22Rv1 (cell line): ENCODE data around the gene MKKS.

Experiments
- H3K27ac ChIP-seq: fragments of 450-650 bp; 2 replicates; pipeline ENCODE4 v1.5.1; 2017
- ZFX ChIP-seq: fragments of 450-650 bp; IDR thresholded peaks from 2 replicates; pipeline ENCODE4 v1.6.1; 2017; ENCODE audit warnings: antibody characterized with exemption, borderline replicate concordance
- TF ChIP-seq, protein P1 (sequence below): fragments of 450-650 bp; IDR thresholded peaks from 2 replicates; pipeline ENCODE4 v1.5.1; 2017; ENCODE audit warnings: mild to moderate bottlenecking

Gene MKKS

DNA sequence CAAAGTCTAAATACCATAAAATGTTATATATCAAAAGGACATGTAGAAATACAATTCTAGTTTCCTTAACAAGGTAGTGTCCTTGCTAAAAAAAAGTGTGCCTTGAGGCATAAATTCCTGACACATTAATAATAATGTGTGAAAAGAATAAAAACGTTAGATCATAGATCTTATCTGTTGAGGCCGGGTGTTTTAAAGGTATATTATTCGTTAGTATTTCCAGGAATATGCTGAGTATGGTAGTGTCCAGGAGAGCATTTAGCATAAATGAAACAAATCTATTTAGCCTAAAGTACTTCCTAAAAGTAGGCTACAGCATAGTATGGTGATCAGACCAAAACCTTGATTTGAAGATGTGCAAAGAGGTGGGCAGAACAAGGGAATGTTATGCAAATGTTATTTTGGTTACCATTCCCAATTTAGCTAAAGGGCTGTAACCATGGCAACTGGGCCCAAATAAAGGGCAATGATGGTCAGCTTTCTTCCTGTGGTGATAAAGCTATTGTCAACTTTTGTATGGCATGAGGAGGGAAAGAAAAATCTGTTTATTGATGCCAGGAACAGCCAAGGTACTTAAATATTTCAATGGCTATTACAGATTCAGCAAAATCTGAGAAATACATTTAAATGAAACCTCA lies 18.9 kb downstream of the MKKS start:
- TF ChIP-seq ZFX, result no peak
- TF ChIP-seq, protein P1, sequence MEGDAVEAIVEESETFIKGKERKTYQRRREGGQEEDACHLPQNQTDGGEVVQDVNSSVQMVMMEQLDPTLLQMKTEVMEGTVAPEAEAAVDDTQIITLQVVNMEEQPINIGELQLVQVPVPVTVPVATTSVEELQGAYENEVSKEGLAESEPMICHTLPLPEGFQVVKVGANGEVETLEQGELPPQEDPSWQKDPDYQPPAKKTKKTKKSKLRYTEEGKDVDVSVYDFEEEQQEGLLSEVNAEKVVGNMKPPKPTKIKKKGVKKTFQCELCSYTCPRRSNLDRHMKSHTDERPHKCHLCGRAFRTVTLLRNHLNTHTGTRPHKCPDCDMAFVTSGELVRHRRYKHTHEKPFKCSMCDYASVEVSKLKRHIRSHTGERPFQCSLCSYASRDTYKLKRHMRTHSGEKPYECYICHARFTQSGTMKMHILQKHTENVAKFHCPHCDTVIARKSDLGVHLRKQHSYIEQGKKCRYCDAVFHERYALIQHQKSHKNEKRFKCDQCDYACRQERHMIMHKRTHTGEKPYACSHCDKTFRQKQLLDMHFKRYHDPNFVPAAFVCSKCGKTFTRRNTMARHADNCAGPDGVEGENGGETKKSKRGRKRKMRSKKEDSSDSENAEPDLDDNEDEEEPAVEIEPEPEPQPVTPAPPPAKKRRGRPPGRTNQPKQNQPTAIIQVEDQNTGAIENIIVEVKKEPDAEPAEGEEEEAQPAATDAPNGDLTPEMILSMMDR, result no peak
- H3K27ac ChIP-seq, result no peak overlapping the region

DNA sequence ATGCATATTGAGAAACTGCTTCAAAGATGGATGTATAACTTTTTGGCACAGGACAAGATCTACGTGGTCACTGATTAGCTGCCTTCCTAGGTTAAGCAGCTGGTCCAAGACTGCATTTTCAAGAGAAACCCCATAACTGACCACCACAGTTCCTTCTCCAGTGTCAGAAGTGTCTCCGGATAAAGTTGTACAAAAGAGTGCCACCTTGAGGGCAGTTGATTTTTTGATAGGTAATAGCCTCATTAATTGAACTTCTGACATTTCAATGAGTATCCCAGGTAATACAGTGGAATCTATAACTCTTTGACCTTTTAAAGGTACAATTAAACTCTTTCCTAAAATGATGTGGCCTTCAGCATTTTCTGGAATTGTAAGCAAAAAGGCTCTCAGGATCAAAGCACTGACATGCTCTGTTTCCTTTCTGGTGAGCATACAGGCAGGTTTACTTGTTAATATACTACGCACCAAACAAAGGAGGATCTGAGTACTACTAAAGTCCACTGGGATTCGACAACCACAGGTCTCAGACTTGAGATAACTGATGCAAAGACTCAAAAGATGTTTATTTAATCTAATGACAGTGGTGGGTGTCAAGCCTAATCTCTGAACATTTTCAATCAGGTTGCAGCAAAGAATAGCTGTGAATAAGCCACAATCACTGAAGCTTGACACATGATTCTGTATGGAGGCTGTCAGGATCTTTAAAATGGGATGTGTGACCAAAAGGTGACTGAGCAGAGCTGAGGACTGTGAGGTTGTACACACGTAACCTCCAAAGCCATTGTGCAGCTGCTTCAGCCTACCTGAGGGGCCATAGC lies 21.2 kb downstream of the MKKS start:
- TF ChIP-seq ZFX, result no peak
- TF ChIP-seq, protein P1, result peak; percentile 35
- H3K27ac ChIP-seq, result no peak overlapping the region

DNA sequence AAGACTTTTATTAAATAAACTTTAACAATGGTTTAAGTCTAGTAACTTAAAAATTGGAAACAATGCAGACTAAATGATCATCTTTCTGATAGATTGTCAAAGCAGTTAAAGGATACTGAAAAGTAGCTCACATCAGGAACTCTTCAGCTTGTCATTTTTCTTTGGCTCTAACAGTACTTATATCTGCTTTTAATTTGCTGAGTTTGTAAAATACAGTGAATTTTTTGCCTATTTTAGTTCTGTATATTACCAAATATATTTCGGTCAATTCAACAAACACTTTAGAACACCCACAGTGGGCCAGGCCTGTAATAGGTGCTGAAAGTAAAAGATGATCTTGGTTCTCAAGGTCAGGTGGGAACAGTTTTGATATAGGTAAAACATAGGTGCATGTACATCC lies 22.3 kb downstream of the MKKS start:
- H3K27ac ChIP-seq, result no peak overlapping the region
- TF ChIP-seq, protein P1, result no peak
- no peak for TF ChIP-seq ZFX

DNA sequence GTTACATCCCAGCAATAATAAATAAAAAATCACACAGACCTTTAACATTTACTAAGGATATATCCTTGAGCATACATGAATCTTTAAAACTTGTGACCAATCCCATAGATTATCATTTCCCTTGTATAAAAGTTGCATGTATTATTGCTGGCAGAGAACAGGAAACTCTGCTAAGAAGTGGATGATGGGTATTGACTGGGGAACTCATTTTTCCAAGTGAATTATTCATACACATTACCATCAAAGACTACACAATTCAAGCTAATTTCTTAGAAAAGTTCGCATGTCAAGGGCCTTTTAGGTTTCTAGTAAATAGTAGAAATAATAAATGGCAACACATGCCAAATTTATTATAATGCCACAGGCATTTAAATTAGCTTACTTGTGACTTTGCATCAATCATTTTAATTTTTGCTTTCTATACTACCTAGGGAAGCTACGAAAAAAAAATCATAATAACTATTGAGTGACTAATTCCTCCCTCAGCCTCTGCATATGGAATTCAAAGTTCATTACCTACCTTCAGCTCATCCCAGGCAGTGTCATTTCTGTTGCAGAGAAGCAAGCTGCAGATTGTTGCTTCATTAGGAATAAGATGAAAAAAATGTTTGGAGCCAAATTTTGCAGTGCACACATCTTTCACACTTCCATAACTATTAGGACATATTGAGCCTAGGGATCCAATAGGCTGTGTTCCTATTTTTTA lies 25.8 kb downstream of the MKKS start:
- TF ChIP-seq, protein P1, result no peak
- no peak for TF ChIP-seq ZFX
- H3K27ac ChIP-seq, result no peak overlapping the region

DNA sequence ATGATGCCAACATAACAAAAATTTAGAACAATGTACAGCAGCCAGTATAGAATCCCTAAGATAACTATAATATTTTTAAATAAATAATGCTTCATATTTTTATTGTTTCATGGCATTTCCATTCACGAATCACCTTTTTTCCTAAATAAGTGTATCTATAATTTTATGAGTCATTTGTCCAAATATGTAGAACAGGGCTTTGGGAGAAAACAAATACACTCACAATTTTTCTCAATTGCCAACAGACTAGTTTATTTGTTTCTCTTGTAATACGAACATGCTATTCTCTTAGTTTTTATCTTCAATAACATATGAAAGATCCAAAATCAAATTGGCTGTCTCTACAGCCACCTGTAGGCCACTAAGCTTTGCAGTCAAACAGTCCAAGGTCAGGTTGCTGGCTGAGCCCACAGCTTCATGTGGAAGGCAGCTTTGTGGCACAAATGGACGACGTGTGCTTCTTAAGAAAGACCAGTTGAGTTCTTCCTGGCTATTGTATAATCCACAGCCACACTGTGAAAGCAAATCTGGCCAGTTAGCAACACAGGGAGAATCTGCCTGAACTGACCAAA lies 29.0 kb downstream of the MKKS start:
- no peak overlapping the region for H3K27ac ChIP-seq
- TF ChIP-seq ZFX, result no peak
- TF ChIP-seq, protein P1, result no peak

DNA sequence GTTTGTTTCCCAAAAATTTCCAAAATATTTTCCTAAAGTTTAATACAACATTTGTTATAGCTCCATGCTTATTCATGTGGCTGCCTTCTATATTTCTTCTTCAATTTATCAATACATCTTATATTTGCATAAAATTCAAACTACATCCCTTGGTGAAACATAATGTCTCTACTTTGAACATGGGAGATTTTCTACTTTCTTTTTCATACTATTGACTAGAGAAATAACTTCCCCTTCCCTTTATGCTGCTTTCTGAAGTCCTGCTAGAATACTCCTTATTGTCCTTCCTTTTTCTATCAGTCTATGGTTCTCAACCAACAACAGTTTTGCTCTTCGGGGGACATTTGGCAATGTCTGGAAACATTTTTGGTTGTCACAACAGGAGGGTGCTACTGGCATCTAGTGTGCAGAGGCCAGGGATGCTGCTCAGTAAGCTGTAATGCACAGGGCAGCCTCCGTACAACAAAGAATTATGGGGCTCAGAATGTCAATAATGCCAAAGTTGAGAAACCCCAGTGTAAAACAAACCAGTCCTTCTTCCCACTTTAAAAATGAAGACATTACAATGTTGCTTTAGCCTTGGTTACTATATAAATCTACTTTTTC lies 29.9 kb downstream of the MKKS start:
- no peak overlapping the region for H3K27ac ChIP-seq
- TF ChIP-seq ZFX, result no peak
- TF ChIP-seq, protein P1, result no peak
